ENCODE results near the gene HECTD4. TPM values are rescaled to one million over a fixed set of nuclear protein-coding genes. Genes with fewer than 3 reads are reported as not detected.

Gene HECTD4
- total RNA-seq, 2 donors from 2014 or later = 46.6 to 48.2 TPM

DNA sequence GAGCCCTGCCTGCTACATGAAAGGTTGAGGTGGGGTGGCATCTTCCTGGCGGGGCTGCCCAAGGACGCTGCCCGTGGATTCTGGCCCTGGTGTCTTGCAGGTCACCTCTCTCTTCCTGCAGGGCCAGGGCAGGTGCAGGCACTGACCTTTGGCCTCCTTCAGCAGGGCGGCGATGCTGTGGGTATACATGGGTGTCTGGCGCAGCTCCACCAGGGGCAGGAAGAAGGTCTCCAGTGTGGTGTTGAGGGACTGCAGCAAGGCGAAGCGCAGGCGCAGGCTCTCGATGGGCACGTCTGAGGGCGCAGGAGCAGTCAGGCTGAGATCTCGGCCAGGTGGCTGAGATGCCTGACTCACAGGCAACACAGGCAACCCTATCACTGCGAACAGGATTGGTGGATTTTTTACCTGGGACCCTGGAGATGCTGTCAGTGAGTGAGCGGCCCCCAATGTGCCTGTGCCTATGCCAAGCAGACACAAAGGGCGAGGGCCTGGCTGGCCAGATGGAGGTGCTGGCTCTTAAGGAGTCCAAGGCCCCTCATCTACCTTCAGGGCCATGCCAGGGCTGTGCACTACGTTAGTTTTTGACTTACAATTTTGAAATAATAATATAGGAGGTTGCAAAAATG lies 211.1 kb downstream of the HECTD4 start:
- no peak for DNase-seq
- Mint-ChIP-seq H3K27ac (no peak overlapping the region), H3K4me3 (no peak overlapping the region), H3K4me1 (no peaks in the 10 kb centered on the region), H3K27me3 (ENCODE audit: insufficient read depth) (no peaks in the 10 kb centered on the region), H3K9me3 (no peaks in the 10 kb centered on the region), H3K36me3 (ENCODE audit: low read depth) (peaks cover 46% of the 10 kb centered on the region)
- TF ChIP-seq, protein P1, sequence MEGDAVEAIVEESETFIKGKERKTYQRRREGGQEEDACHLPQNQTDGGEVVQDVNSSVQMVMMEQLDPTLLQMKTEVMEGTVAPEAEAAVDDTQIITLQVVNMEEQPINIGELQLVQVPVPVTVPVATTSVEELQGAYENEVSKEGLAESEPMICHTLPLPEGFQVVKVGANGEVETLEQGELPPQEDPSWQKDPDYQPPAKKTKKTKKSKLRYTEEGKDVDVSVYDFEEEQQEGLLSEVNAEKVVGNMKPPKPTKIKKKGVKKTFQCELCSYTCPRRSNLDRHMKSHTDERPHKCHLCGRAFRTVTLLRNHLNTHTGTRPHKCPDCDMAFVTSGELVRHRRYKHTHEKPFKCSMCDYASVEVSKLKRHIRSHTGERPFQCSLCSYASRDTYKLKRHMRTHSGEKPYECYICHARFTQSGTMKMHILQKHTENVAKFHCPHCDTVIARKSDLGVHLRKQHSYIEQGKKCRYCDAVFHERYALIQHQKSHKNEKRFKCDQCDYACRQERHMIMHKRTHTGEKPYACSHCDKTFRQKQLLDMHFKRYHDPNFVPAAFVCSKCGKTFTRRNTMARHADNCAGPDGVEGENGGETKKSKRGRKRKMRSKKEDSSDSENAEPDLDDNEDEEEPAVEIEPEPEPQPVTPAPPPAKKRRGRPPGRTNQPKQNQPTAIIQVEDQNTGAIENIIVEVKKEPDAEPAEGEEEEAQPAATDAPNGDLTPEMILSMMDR (conservative IDR thresholded peaks at IDR 0.05) = no peak
- no peak overlapping the region for H3K9ac ChIP-seq (ENCODE audit: extremely low read depth, low read length, poor library complexity, severe bottlenecking)
- H3K9me3 ChIP-seq (ENCODE audit: control insufficient read depth, low read length) = no peaks in the 10 kb centered on the region
- no peaks in the 10 kb centered on the region for H3K4me1 ChIP-seq (ENCODE audit: control insufficient read depth, insufficient read depth, low read length)
- peaks cover 35% of the 10 kb centered on the region for H3K36me3 ChIP-seq (ENCODE audit: control insufficient read depth, insufficient read depth, low read length)
- no peak overlapping the region for H3K4me3 ChIP-seq (ENCODE audit: low read length)
- 96 to 97% methylated on average over 12 to 17 of the region's 17 CpGs for WGBS, 2 experiments (ENCODE audit: insufficient coverage in 1 of 2, insufficient read length in 1 of 2)
- no peak overlapping the region for H3K27ac ChIP-seq (ENCODE audit: low read depth, low read length)
- H3K27me3 ChIP-seq (ENCODE audit: control insufficient read depth, insufficient read depth, low read length, poor library complexity, severe bottlenecking) = no peaks in the 10 kb centered on the region

DNA sequence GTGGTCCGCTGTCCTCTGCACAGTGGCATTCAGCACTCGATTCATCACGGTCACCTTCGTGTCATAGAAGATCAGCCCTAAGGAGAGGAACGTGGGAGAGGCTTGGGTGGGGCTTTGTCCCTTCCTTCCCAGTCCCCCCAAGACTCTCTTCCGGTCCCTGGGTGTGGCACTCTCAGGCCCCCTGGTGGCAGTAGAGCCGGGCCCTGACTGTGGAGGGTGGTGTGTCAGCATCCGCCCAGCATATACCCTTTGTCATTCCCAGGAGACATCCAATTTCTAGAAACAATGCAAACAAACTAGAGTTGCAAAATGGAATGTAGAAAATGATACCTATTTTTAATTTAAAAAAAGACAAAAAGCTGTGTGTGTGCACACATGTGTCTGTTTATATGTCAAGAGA lies 211.9 kb downstream of the HECTD4 start:
- Histone ChIP-seq H3K27ac (ENCODE audit: low read depth, low read length) (no peak overlapping the region), H3K9ac (ENCODE audit: extremely low read depth, low read length, poor library complexity, severe bottlenecking) (no peak overlapping the region), H3K36me3 (ENCODE audit: control insufficient read depth, insufficient read depth, low read length) (peaks cover 28% of the 10 kb centered on the region), H3K4me3 (ENCODE audit: low read length) (no peak overlapping the region), H3K9me3 (ENCODE audit: control insufficient read depth, low read length) (no peaks in the 10 kb centered on the region), H3K27me3 (ENCODE audit: control insufficient read depth, insufficient read depth, low read length, poor library complexity, severe bottlenecking) (no peaks in the 10 kb centered on the region), H3K4me1 (ENCODE audit: control insufficient read depth, insufficient read depth, low read length) (no peaks in the 10 kb centered on the region)
- no peak overlapping the region for H3K4me3 Mint-ChIP-seq
- H3K9me3 Mint-ChIP-seq = no peaks in the 10 kb centered on the region
- H3K27ac Mint-ChIP-seq = peak overlapping the region; percentile 26
- peak; percentile 73 for DNase-seq
- no peaks in the 10 kb centered on the region for H3K27me3 Mint-ChIP-seq (ENCODE audit: insufficient read depth)
- no peaks in the 10 kb centered on the region for H3K4me1 Mint-ChIP-seq
- peaks cover 42% of the 10 kb centered on the region for H3K36me3 Mint-ChIP-seq (ENCODE audit: low read depth)
- WGBS, 2 experiments (ENCODE audit: insufficient coverage in 1 of 2, insufficient read length in 1 of 2) = 73 to 86% methylated on average over 4 to 8 of the region's 8 CpGs
- TF ChIP-seq, protein P1 (conservative IDR thresholded peaks at IDR 0.05) = peak; percentile 64

DNA sequence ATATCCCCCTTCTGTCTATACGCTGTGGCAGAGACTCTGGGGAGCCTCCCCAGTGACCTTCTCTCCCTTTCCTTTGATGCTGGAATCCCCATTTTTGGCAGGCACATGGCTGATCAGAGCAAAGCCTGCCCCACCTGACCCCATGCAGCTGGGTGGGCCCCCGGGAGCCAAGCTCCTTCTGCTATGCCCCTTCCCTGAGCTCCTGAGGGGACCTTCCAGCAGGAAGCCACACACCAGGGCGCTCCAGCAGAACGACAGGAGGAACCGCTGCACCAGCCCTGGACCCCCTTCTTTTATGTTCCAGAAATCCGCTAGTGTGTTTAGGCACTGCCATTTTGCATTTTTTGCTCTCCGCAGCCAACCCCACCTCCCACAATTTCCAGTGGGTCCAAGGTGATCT lies 212.3 kb downstream of the HECTD4 start:
- no peaks in the 10 kb centered on the region for H3K4me1 ChIP-seq (ENCODE audit: control insufficient read depth, insufficient read depth, low read length)
- TF ChIP-seq, protein P1 (conservative IDR thresholded peaks at IDR 0.05) = no peak
- Mint-ChIP-seq H3K27me3 (ENCODE audit: insufficient read depth) (no peaks in the 10 kb centered on the region), H3K36me3 (ENCODE audit: low read depth) (peaks cover 38% of the 10 kb centered on the region), H3K9me3 (no peaks in the 10 kb centered on the region), H3K4me1 (no peaks in the 10 kb centered on the region), H3K4me3 (no peak overlapping the region), H3K27ac (peak overlapping the region; percentile 26)
- H3K27me3 ChIP-seq (ENCODE audit: control insufficient read depth, insufficient read depth, low read length, poor library complexity, severe bottlenecking) = no peaks in the 10 kb centered on the region
- 93 to 95% methylated on average over 3 to 7 of the region's 7 CpGs for WGBS, 2 experiments (ENCODE audit: insufficient coverage in 1 of 2, insufficient read length in 1 of 2)
- H3K4me3 ChIP-seq (ENCODE audit: low read length) = no peak overlapping the region
- no peak overlapping the region for H3K9ac ChIP-seq (ENCODE audit: extremely low read depth, low read length, poor library complexity, severe bottlenecking)
- H3K9me3 ChIP-seq (ENCODE audit: control insufficient read depth, low read length) = no peaks in the 10 kb centered on the region
- no peak for DNase-seq
- no peak overlapping the region for H3K27ac ChIP-seq (ENCODE audit: low read depth, low read length)
- peaks cover 24% of the 10 kb centered on the region for H3K36me3 ChIP-seq (ENCODE audit: control insufficient read depth, insufficient read depth, low read length)

Measured in endodermal cell (in vitro differentiated cells).